HG03103 (cell line): ENCODE results near the gene TRMT61A.

ENCODE experiments used
- ATAC-seq: cut with Tn5 transposase; IDR thresholded peaks from one replicate; pipeline ENCODE4 v1.9.1; 2021; ENCODE audit warnings: low read depth; ENCODE audit not compliant: unreplicated experiment

Gene TRMT61A

DNA sequence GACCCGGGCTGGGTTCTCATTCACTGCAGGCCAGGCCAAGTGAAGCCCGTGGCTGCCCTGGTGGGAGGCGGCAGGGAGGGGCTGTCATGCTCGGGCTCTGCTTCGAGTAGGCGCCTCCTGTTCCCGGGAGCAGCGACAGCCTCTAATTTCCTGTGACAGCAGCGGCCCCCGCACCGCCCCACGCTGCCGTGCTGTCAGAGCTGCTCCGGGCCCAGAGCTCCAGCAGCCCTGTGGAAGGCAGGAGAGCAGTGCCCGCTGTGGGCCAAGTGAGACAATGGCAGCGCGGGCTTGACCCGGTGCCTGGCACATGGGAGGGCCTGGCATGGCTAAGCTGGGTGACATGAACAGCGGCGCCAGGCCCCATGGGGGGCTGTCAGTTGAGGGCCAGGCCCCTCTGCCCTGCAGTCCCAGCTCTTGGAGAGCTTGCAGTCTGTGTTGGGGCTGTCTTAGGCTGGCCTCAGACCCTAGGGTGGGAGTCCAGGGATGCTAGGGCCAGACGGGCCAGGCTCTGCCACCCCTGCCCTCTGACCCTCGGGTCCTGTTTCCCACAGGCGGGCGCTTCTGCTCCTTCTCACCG lies 5.1 kb downstream of the TRMT61A start:
- ATAC-seq: no peak

GRCh38 chr14:103534576-103535061 lies 5.6 kb downstream of the TRMT61A start:
- ATAC-seq: no peak

DNA sequence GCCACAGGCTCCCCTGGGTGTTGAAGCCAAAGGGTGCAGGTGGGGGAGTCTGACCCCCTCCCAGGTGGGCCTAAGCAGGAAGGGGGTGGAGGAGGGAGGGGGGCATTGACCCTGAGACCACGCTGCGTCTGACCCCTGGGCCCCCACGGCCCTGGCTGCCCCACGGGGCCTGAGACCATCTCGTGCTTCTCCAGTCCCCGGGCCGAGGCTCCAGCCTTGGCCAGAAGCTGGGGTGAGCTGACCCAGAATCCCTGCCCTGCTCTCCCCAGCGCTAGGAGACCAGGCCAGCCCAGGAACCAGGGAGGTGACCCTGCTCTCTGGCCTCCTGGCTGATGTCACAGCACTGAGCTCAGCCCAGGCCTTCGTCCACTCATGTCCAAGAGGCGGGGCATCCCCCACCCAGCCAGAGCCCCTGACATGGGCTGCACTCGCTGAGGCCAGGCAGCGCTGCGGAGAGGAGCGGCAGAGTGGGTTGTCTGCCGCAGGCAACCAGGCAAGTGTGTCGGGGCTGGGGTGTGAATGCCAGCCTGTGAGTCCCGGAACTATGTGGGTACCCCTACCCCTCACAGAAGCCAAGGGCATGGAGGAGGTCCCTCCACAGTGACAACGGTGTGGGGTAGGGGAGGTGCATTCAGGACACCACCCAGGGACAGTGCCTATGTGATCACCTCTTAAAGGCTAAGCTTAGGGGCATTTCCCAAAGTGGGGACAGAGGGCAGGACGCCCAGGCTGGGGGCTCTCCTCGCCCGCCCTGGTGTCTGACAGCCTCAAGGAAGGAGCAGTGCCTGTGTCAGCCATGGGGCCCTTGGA lies 6.3 kb downstream of the TRMT61A start:
- ATAC-seq: no peak

- no peak for ATAC-seq
Measured at GRCh38 chr14:103535891-103536565, 7.0 kb downstream of the TRMT61A start.

- no peak for ATAC-seq
Measured at GRCh38 chr14:103536693-103537092, 7.7 kb downstream of the TRMT61A start.

- ATAC-seq: no peak
Measured at GRCh38 chr14:103537175-103537990, 8.4 kb downstream of the TRMT61A start.

DNA sequence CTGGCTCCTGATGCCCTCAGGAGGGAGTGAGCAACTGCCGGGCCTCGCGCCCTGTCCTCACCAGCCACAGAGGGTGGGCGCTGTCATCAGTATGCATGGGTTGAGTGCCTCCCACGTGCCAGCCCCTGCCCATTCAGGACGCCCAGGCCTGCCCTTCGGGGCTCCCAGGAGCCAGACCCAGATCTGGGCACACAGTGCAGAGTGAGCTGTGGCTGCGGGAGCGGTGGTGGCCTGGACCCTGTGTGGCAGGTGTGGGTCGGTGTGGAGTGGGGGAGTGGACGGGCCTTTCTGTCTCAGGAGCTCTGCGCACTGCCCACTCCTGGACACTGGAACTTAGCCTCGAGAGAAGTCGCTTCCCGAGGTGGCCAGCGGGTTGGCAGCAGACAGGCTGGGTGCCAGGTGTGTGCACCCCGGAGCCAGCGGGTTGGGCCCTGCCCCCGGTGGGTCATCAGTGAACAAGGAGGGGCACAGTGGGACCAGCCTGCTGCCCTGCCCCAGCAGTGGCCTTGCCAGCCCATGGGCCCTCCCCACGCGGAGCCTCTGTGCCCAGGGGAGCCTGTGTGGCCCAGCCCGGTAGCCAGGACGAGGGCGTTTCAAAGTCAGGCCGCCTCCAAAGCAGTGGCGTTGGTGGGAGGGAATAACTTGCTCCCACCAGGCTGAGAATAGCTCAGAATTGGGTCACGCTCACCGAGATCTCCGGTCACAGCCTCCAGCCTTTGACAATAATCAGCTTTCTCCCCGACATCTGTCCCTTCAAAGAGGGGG lies 9.5 kb downstream of the TRMT61A start:
- ATAC-seq: no peak

DNA sequence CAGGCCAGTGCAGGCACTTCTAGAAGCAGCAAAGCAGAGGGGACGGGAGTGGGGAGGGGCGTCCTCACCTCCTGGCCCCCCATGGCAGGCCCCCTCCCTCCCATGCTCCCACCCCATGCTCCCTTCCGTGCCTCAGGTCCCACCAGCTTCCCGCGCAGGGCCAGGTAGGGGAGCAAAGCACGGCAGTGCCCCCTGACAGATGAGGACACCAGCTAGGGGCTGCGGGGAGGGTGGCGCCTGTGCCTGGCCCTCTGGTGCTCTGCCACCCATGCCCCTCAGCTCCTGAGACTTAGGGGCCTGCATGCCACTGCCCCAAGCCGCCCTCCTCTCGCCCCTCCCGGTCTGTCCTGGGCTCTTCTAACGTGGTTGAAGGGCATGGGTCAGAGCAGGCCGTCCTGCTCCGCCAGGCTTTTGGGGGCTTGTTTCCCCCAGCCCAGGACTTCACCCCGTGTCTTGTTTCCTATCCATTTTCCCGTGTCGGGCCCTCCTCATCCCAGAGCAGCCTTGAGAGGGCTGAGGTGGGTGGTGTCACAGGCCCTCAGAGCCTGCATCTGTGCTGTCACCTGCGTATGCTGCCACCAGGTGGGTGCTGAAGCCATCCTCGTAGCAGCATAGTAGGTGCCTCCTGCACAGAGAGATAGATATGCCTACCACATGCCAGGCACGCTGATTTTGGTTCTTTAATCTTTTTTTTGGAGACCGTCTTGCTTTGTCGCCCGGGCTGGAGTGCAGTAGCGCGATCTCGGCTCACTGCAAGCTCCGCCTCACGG lies 10.2 kb downstream of the TRMT61A start:
- no peak for ATAC-seq

- no peak for ATAC-seq
Measured at GRCh38 chr14:103540821-103541708, 12.1 kb downstream of the TRMT61A start.

DNA sequence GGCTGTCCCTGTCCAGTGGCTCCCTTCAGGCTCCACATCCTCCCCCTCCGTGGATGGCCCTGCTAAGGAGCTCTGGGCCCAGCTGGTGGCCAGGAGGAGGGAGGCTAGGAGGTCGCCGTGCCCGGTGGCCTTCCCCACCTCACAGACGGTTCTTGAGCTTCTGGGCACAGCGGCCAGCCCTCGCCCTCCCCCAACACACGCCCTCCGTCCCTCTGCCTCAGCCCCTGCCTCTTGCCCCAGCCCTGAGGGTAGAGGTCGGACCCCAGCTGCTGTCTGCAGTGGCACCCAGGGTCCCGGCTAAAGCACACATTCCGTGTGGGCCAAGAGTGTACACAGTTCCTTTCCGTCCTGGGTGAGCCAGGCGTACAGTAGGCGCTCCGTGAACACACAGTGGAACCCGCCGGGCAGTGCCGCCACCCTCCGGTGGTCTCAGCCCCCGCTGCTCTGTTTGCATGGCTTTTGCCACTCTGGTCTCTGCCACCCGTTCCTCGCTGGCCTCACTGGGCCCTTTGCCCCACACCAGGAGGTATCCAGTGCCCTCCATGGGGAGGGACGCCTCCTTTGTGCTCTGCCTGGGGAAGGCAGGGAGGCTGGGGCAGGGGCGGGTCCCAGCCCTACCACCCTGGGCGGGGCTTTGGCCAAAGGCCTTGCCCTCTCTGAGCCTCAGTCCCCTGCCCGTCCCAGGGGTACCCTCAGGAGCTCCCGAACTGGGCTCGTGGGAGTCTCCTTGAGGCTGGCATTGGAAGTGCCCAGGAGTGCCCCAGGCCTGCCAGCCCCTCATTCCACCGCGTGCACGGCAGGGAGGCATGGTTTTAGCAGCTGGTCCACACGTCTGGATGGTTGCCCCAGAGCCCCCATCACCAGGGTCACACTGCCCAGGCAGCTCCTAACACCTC lies 13.0 kb downstream of the TRMT61A start:
- no peak for ATAC-seq

DNA sequence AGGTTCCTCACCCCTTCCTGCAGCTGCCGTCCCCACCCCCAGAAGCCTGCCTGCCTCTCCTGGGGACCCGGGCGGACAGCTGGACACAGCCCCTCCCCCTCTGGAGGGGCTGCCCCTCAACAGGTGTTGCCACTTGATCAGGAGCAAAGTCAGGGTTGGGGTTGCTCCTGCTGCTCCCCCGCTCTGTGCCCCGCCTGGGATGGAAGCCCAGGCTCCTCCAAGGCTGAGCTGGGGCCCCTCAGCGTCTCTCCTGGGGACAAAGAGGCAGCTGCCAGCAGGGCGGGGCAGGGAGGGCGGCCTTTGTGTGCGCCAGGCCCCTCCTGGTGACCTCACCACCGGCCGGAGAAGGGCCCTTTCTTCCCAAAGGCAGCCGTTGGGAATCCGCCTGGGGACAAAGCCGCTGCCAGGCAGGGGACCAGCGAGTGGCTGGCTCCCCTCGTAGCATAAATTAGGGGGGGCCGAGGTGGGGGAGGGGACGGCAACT lies 13.7 kb downstream of the TRMT61A start:
- no peak for ATAC-seq

- no peak for ATAC-seq
Measured at GRCh38 chr14:103543140-103543539, 14.1 kb downstream of the TRMT61A start.

DNA sequence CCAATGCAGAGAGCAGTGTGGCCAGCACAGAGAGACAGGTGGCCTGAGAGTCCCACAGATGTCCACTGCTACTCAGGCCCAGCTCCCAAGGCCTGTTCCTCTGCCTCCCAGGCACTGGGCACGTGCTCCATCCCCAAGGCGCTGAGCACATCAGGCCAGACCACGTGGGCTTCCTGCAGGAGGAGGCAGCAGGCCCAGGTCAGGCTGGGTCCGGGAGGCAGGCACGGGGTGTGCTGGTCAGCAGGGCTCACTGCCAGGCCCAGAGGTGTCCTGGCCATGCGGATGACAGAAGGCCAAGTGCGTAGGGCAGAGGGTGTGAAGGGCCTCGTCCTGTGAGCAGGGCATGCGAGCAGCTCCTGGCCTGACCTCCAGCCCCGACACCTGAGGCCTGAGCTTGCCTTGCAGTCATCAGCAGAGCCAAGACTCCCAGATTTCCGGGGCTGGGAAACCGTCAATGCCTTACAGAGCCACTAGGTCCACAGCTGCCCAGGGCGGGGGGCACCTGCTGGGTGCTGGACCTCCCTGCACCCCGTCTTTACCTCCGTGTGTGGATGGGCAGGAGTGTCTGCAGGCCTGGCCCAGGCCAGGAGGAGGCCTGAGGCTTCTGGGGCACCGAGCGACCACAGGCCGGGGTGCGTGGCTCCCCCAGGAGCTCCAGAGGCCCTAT lies 14.9 kb downstream of the TRMT61A start:
- ATAC-seq: no peak

- no peak for ATAC-seq
Measured at GRCh38 chr14:103544388-103545218, 15.6 kb downstream of the TRMT61A start.

DNA sequence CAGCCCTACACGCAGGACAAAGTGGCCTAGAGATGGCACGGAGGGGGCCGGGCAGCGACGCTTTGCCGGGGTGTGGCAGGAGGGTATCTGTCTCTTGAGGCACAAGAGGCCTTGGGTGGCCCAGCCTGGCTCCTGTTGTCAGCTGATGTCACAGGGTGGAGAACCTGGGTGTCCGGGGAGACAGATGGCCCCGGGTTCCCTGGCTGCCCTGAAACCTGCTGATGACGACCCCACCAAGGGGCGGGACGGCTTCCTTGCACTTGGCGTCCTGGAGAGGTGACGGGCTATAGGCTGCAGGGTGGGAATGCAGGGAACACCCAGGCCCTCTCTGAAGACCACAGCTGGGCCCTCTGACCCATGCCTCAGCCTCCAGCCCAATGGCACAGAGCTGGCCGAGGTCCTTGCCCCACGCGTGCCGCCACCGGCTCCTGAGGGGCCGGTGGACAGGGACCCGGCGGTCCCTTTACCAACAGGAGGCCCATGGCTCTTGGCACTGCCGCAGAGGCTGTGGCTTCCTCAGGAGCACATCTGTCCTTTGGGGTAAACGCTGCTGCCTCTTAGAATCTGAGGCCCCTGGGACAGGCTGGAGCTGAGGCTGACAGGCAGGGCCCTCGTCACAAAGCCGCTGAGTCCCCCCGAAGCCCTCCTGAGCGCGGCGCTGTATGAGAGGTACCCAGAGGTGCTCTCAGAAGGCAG lies 16.4 kb downstream of the TRMT61A start:
- ATAC-seq: no peak
